GM13977 (cell line): ENCODE results near the gene SPEG.

Experiments used
- DNase-seq: peaks from one replicate; pipeline ENCODE4 v3.0.0; 2012; ENCODE audit warnings: low spot score
- in situ Hi-C: fragments of 300-500 bp; cut with MboI; formaldehyde crosslinking; loops from one replicate; pipeline ENCODE4 v1.12.0; 2022; ENCODE audit warnings: low sequenced_read_pairs, low pct_unique_long_range_greater_than_20kb, mixed read lengths, inconsistent platforms; ENCODE audit not compliant: unreplicated experiment
- TF ChIP-seq, protein P1 (sequence below): IDR thresholded peaks from 2 replicates; pipeline ENCODE4 v1.5.1; 2012; ENCODE audit warnings: mild to moderate bottlenecking, control low read depth; ENCODE audit not compliant: insufficient read depth; ENCODE audit errors: extremely low read depth, missing control alignments

The SPEG gene

DNA sequence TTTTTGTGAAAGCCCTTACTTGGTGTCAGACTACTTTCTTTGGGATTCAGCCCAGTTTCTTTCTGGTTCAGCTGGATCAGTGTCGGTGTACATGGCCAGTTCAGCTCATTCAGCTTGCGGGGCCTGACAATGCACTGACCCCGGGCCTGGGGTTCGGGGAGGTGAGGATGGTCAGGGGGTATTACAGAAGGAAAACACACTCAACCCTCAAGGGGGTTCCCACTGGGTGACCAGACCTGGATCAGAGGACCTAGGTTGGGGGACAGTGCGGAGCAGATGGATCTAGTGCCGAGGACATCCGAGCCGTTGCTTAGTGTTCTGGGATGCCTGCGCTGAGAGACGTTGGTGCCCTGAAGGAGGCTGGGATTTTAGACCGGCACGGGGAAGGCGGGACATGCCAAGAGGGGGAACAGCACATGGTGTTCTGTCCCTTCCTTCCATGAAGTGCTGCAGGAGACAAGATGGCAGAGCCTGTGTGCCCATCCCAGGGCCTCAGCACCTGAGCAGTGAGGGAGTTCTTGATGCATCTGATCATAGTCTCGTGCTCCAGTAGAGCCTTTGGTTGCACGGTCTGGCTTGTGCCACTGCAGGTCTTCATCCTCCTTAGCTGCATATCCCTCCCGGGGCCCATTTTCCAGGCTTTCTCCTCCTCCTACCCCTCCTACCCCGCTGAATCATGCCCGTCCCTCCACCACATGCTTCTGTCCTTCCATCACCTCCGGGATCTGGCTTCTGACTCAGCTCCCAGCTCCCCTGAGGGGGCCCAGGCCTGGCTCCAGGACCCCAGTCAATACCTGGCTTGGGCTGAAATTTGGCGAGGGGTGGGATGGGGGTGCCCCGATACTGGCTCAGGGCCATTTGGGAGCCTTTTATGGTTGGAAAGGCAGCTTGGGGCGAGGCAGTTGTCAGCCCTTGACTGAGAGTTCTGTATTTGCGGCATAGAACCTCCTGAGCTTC, 18.0 kb downstream of the SPEG start:
- in situ Hi-C loops = no loop called here
- TF ChIP-seq, protein P1, sequence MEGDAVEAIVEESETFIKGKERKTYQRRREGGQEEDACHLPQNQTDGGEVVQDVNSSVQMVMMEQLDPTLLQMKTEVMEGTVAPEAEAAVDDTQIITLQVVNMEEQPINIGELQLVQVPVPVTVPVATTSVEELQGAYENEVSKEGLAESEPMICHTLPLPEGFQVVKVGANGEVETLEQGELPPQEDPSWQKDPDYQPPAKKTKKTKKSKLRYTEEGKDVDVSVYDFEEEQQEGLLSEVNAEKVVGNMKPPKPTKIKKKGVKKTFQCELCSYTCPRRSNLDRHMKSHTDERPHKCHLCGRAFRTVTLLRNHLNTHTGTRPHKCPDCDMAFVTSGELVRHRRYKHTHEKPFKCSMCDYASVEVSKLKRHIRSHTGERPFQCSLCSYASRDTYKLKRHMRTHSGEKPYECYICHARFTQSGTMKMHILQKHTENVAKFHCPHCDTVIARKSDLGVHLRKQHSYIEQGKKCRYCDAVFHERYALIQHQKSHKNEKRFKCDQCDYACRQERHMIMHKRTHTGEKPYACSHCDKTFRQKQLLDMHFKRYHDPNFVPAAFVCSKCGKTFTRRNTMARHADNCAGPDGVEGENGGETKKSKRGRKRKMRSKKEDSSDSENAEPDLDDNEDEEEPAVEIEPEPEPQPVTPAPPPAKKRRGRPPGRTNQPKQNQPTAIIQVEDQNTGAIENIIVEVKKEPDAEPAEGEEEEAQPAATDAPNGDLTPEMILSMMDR = no peak
- DNase-seq = no peak

DNA sequence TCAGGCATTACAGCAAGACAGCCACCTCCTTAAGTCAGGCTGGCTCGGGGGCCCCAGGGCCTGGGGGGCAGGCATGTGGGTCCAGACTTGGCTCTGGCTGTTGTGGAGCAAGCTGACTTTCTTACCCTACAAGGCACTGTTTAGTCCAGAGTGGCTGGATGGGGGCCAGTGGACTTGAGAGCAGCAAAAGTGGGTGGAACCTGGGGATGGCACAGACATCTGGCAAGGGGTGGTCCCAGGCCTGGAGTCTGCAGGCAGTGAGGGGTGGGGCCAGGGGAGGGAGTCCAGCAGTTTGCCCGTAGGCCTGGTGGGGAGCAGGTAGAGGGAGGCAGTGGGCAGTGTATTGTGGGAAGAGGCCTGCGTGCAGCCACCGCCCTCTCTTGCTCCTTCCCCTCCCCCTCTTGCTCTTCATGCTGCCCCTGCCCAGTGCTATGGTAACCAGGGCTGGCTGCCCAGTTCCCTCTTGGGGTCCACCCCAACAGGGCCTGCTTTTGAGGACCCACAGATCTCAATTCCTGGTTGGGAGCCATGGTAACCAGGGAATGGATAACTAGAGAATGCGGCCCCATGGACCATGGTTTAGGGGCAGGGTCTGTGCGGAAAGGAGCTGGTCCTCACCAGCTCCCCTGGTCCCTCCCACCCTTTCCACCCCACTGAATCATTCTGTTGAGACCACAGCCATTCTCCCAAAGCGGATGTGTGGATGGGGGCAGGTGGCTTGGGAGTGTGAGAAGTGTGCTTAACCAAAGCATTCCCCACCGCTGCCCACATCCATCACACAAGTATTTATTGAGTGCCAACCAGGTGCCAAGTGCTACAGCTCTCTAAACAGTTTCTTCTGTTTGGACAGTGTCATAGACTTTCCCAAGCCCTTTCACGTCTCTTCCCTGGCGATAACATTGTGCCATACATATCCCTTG, 19.3 kb downstream of the SPEG start:
- no peak for DNase-seq
- in situ Hi-C loops = no loop called here
- TF ChIP-seq, protein P1 = no peak

DNA sequence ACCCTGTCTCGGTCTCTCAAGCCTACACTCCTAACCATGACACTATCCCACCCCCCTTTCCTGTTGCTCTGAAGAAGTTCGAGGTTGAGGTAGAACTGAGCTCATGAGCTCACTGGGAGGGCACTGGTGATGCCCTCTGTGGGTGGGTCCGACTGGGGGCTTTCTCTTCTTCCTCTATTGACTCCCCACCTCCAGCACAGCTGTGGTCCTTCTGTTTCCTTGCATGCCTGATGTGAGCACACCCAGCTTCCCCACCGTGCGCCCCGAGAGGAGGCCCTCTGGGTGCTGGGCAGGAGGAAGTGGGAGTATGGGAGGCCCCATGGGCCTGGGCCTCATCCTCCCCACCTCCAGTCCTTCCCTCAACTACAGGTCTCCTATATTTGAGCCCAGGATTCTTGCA, 20.9 kb downstream of the SPEG start:
- no peak for DNase-seq
- in situ Hi-C loops = no loop called here
- TF ChIP-seq, protein P1 = no peak

DNA sequence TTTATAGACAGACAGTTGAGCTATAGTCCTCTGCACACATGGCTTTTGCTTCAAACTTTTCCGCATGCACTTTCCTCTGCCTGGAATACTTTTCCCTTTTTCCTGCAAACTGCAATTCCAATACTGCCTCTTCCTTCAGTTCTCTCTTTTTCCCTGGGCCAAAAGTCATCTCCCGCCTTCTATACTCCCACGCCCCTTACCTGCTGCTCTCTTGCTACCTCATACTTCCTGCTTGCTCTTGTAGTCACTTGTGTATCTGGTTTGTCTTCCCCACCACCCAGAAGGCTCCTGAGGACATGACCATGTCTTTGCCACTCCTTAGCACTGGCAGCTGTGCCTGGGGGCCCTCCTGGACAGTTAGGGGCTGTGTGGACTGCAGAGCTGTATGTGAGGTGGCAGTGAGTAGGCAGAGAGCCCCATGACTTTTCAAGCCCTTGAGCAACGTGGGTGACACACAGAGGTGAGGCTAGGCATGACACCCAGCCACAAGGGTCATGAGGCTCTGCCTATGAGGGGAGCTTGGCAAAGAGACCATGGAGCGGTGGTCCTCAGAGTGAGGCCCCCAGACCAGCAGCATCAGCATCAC, 23.2 kb downstream of the SPEG start:
- DNase-seq = no peak
- TF ChIP-seq, protein P1 = peak; percentile 22
- in situ Hi-C loops = no loop called here

DNA sequence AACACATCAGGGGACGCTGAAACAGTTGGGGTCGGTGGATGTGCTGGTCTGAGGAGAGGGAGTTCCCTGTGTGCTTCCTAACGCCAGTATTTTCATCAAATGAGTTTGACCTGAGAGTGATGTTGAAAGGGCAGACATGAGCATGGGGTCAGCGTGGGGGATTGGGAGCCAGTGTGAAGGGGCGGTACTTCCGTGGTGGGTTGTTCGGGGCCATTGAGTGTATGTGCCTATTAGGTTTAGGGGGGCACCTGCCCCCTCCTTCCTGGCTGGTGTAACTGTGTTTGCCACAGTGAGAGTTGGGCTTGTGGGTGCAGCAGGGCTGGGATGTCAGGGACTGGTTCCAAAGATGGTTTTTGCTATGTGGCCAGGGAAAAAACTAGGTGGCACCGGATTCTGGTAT, 24.4 kb downstream of the SPEG start:
- in situ Hi-C loops = no loop called here
- TF ChIP-seq, protein P1 = no peak
- no peak for DNase-seq

DNA sequence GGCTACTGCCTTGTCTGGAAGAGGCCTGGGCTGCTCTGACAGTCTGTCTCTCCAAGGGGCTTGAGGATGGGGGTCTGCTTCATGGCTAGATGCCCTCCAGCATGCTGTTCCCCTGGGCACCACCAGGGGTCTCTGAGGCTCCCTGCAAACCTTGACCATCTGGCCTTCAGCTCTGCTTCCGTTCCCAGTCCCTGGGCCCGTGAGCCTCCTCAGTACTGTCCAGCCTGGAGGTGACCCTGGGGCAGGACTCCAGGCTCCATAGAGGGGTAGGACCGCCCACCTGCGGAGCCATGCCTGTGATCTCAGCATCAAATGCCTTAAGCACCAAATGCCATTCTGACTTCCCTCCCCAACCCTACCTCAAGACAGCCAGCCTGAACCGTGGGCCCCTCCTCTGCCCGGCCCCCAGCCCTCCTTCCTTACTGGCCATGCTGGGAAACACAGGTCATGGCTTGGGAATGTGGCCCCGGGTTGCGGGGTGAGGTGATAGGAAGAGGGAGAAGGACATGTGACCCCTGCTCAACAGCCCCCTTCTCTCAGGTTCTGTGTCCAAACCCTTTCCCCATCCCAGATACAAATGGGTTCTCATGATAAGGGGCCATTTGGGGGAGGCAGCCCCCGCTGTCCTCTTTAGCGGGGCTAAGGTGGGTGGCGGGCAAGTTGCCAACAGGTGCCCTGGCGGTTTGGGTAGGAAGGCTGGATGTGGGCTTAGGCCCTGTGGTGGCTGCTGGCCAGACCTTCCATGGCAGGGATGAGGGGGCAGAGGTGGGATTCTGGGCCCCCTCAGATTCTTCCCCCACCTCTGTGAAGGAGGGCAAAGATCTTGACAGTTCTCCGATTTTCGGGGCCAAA, 25.0 kb downstream of the SPEG start:
- DNase-seq = peak; percentile 89
- in situ Hi-C loops = no loop called here
- TF ChIP-seq, protein P1 = peak; percentile 81
